AG04450 (cell line): ENCODE data around the gene RHBDD1. TPM values are rescaled to one million over a fixed set of nuclear protein-coding genes. Genes with fewer than 3 reads are reported as not detected.

Experiments used
- CTCF ChIA-PET: fragments of 300-600, 350-600 bp; formaldehyde crosslinking; extraction: SDS; loops from one replicate; lab custom pipeline; 2022; ENCODE audit warnings: antibody characterized with exemption, inconsistent platforms; lab: Charles Lee
- POLR2A ChIA-PET: fragments of 350-600 bp; formaldehyde crosslinking; extraction: SDS; loops from one replicate; lab custom pipeline; 2021; ENCODE audit warnings: antibody characterized with exemption, inconsistent platforms; lab: Yijun Ruan, JAX
- DNase-seq: peaks from one replicate; pipeline ENCODE4 v3.0.0-alpha.2; 2011; ENCODE audit warnings: low read depth, low spot score
- H3K27ac ChIP-seq: one replicate; pipeline ENCODE4 v1.5.1; 2012; ENCODE audit warnings: low read depth, low read length, control low read depth
- H3K27me3 ChIP-seq: one replicate; pipeline ENCODE4 v1.6.0; 2012; ENCODE audit warnings: low read length; ENCODE audit not compliant: control insufficient read depth, insufficient read depth
- H3K4me3 ChIP-seq: 2 replicates; pipeline ENCODE4 v1.5.1; 2011; ENCODE audit warnings: mild to moderate bottlenecking, low read depth, low read length, control low read depth
- H3K9me3 ChIP-seq: 2 replicates; pipeline ENCODE4 v1.5.1; 2012; ENCODE audit warnings: low read length; ENCODE audit not compliant: control insufficient read depth, insufficient read depth
- CTCF ChIP-seq: IDR thresholded peaks from 2 replicates; pipeline ENCODE4 v1.5.1; 2011; ENCODE audit warnings: low read depth, low read length, control low read depth, inconsistent platforms
- polyA plus RNA-seq: library from polyadenylated mRNA; depleted of rRNA; stranded (reverse); fragments of >200 nt; gene quantifications from 2 replicates; pipeline ENCODE4 v1.2.3, GENCODE V29; 2011

Gene RHBDD1
- polyA plus RNA-seq, 1 experiment: 48.7 TPM

- H3K9me3 ChIP-seq: no peaks in the 10 kb centered on the region
- no peak overlapping the region for H3K27ac ChIP-seq
- ChIA-PET CTCF (interaction anchor here (0.6 to 0.9 kb wide), 3 partner anchors 42 to 1180 kb away, joined by 3 to 4 read pairs (median 3); no protein-coding TSS in a partner anchor), POLR2A (no interaction called here)
- H3K4me3 ChIP-seq: no peak overlapping the region
- TF ChIP-seq CTCF: no peak
- no peaks in the 10 kb centered on the region for H3K27me3 ChIP-seq
- no peak for DNase-seq
Observed at GRCh38 chr2:226845386-226846116, 9.7 kb downstream of the RHBDD1 start.

GRCh38 chr2:226847090-226847489 is 11.2 kb downstream of the RHBDD1 start:
- ChIA-PET POLR2A (no interaction called here), CTCF (no interaction called here)
- no peak for DNase-seq
- Histone ChIP-seq H3K27ac (no peak overlapping the region), H3K27me3 (no peaks in the 10 kb centered on the region), H3K4me3 (no peak overlapping the region), H3K9me3 (no peaks in the 10 kb centered on the region)
- TF ChIP-seq CTCF: no peak

GRCh38 chr2:226847511-226847910 is 11.7 kb downstream of the RHBDD1 start:
- CTCF ChIA-PET: no interaction called here
- no peak overlapping the region for H3K27ac ChIP-seq
- H3K27me3 ChIP-seq: no peaks in the 10 kb centered on the region
- TF ChIP-seq CTCF: no peak
- POLR2A ChIA-PET: no interaction called here
- H3K4me3 ChIP-seq: no peak overlapping the region
- DNase-seq: no peak
- no peaks in the 10 kb centered on the region for H3K9me3 ChIP-seq

GRCh38 chr2:226849349-226849748 is 13.5 kb downstream of the RHBDD1 start:
- POLR2A ChIA-PET: no interaction called here
- CTCF ChIA-PET: interaction anchor here (0.6 kb wide), 1 partner anchor 97 kb away, joined by 3 read pairs; no protein-coding TSS in a partner anchor
- no peaks in the 10 kb centered on the region for H3K9me3 ChIP-seq
- no peak overlapping the region for H3K4me3 ChIP-seq
- no peak for TF ChIP-seq CTCF
- H3K27me3 ChIP-seq: no peaks in the 10 kb centered on the region
- no peak for DNase-seq
- no peak overlapping the region for H3K27ac ChIP-seq

GRCh38 chr2:226850024-226850423 is 14.2 kb downstream of the RHBDD1 start:
- no peak overlapping the region for H3K4me3 ChIP-seq
- DNase-seq: no peak
- ChIA-PET CTCF (no interaction called here), POLR2A (no interaction called here)
- TF ChIP-seq CTCF: no peak
- H3K9me3 ChIP-seq: no peaks in the 10 kb centered on the region
- no peak overlapping the region for H3K27ac ChIP-seq
- no peaks in the 10 kb centered on the region for H3K27me3 ChIP-seq
